ELR (cell line): ENCODE measurements around the gene ZBTB21.
"Not testable (repeated sequence)": the region's sequence is repeated elsewhere in the genome, so short reads cannot be mapped to it uniquely, and the experiment has no call there.

Experiments
- DNase-seq: peaks from one replicate; pipeline ENCODE4 v3.0.0-alpha.2; 2015; ENCODE audit warnings: low read depth

ZBTB21 gene

GRCh38 chr21:42019101-42019605 lies 9.0 kb upstream of the ZBTB21 start:
- DNase-seq = no peak

DNA sequence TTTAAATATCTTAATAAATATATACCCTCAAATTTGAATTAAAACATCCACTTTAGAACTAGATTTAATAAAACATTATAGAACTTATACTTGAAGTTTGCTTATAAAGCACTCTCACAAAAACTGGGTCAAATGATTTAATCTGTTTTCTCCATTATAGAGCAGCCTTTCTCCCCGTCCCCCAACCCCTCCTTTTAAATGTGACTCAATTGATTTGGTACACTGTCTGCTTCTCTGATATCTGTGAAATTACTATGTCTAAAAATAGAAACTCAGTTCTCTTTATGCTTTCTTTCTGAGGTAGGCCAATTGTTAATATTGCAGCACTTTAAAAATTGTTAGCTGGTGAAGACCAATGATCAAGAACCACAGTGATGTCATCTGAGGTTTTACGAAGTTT lies 6.9 kb upstream of the ZBTB21 start:
- DNase-seq = no peak

DNA sequence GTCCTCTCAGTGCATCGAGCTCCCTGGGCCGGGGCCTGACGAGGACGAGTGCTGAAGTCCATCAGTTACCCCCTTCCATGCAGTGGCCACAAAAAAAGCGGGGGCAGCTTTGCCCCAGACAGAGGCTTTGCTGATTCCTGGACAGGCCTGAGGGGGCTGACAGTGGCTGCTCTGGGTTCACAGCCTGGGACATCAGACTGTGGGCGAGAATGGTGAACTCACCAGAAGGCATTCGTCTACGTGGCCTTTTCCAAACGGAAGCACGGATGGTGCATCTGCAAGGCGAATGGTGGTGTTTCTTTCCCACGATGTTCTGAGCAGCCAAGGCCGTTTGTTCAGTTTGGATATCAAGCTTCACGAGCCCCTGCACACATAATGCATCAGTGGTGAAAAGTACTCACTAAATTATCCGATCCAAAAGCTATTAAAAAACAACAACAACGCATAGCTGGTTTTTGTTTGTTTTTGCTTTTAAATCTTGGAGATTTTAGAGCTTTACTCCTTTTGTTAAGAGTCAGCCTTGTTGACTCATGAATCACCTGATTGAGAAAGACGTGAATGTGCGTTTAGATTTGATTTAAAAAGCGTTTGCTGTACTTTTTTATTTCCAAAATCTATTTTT lies 6.3 kb upstream of the ZBTB21 start:
- DNase-seq = no peak

GRCh38 chr21:42013931-42014330 lies 3.8 kb upstream of the ZBTB21 start:
- no peak for DNase-seq

DNA sequence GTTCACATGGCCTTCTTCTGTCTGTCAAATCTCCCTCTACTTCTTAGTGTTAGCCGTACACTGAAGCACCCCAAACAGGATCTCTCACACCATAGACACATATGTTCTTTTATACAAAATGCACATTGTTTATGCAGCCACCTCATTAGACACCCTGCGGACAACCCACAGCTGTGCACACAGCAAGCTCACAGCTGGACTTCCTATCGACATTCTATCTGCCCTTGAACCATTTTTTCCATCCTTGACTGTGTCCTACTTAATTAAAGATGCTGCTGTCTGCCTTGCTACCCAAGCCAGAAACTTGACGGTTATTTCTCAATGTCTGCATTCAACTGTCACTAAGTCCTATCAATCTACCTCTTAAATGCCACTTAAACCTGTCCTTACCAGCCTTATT lies 3.2 kb upstream of the ZBTB21 start:
- no peak for DNase-seq

GRCh38 chr21:42012763-42013329 lies 2.7 kb upstream of the ZBTB21 start:
- no peak for DNase-seq

- no peak for DNase-seq
Measured at GRCh38 chr21:42012344-42012743, 2.2 kb upstream of the ZBTB21 start.

- peak; percentile 23 for DNase-seq
Measured at GRCh38 chr21:42010507-42011495, 641 bp upstream of the ZBTB21 start.

- DNase-seq = peak; percentile 69
Measured at GRCh38 chr21:42009018-42009830, 936 bp downstream of the ZBTB21 start.

- DNase-seq = no peak
Measured at GRCh38 chr21:42007356-42007940, 2.7 kb downstream of the ZBTB21 start.

GRCh38 chr21:42006765-42007164 lies 3.4 kb downstream of the ZBTB21 start:
- peak; percentile 25 for DNase-seq

GRCh38 chr21:42004406-42005199 lies 5.6 kb downstream of the ZBTB21 start:
- DNase-seq = no peak

GRCh38 chr21:42003051-42003461 lies 7.1 kb downstream of the ZBTB21 start:
- peak; percentile 57 for DNase-seq

DNA sequence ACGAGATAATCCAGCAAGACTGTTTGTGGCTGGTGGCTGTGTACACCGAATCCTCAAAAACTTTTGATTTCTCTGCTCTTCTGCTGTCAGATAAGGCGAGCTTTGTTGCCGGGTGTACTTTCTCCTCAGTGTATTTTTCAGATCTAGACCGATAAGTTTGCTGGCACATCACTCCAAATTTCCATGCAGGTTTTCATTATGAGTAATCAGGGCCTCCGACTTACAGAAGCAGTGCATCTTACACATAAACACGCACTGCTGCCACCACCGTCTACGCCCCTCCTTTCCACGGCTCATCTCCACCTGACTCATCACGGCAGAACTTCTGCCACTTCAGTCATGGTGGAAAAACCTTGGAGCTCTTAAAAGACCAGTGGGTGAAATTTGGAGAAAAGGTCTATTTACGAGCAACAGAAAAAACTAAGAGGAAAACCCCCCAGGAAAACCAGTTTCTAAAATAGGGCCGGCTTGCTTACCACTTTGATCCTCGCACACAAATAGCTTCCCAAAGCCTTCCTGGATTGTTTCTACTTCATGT lies 7.7 kb downstream of the ZBTB21 start:
- peak; percentile 95 for DNase-seq

GRCh38 chr21:42001781-42002180 lies 8.4 kb downstream of the ZBTB21 start:
- DNase-seq = no peak

GRCh38 chr21:42000908-42001307 lies 9.3 kb downstream of the ZBTB21 start:
- no peak for DNase-seq

DNA sequence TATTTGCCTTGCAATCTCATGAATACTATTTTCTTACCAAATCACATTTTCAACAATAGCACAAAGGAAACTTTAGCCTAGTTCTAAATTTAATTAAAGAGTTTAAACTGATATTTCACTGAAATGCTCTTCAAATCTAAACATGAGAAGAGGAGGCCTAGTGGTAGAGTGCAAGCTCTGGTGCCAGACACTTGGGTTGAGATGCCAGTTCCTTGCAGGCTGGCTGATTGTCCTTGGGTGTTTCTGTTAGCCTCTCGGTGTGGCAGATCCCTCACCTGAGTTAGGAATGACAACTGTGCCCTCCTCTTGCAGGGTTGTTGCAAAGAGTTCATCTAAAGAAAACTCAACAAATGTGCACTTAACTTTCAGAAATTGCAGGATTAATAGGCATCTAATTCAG lies 12.5 kb downstream of the ZBTB21 start:
- DNase-seq = no peak

DNA sequence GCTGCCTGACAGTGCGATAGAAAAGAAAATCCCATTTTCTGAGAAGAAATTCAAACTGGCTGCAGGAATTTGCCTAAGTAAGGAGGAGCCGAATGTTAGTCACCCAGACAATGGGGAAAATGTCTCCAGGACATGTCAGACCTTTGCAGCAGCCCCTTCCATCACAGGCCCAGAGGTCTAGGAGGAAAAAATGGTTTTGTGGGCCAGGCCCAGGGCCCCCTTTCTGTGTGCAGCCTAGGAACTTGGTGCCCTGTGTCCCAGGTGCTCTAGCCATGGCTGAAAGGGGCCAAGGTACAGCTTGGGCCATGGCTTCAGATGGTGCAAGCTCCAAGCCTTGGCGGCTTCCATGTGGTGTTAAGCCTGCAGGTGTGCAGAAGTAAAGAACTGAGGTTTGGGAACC lies 14.6 kb downstream of the ZBTB21 start:
- DNase-seq = no peak

DNA sequence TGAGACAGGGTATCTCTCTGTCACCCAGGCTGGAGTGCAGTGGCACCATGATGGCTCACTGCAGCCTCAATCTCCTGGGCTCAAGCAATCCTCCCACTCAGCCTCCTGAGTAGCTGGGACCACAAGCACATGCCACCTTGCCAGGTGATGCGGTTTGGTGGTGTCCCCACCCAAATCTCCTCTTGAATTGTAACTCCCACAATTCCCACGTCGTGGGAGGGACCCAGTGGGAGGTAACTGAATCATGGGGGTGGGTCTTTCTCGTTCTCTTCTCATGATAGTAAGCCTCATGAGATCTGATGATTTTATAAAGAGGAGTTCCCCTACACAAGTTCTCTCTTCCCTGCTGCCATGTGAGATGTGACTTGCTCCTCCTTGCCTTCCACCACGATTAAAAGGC lies 15.5 kb downstream of the ZBTB21 start:
- DNase-seq = not testable (repeated sequence)

- DNase-seq = peak; percentile 76
Measured at GRCh38 chr21:41993744-41994143, 16.4 kb downstream of the ZBTB21 start.
